ENCODE measurements around the gene SCAMP2.

DNA sequence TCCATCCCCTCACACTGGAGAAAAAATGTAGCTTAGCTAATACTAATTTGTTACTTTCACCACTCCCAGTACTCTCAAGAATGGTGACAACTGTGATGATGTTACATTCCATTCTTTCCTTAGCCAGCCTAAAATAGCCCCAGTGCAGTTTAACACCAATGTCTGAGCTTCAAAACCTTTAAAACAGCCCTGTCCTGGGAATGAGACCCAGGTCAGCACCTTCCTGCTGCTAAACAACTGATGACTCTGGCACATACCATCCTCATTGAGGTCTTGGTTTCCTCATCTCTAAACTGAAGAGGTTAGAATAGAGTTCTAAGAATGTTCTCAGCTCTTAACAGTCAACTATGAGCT is 3.8 kb downstream of the SCAMP2 start:
- no peak for TF ChIP-seq KLF11 (CRISPR knock-in tag; IDR thresholded peaks at IDR 0.05)
- TF ChIP-seq, protein P1, sequence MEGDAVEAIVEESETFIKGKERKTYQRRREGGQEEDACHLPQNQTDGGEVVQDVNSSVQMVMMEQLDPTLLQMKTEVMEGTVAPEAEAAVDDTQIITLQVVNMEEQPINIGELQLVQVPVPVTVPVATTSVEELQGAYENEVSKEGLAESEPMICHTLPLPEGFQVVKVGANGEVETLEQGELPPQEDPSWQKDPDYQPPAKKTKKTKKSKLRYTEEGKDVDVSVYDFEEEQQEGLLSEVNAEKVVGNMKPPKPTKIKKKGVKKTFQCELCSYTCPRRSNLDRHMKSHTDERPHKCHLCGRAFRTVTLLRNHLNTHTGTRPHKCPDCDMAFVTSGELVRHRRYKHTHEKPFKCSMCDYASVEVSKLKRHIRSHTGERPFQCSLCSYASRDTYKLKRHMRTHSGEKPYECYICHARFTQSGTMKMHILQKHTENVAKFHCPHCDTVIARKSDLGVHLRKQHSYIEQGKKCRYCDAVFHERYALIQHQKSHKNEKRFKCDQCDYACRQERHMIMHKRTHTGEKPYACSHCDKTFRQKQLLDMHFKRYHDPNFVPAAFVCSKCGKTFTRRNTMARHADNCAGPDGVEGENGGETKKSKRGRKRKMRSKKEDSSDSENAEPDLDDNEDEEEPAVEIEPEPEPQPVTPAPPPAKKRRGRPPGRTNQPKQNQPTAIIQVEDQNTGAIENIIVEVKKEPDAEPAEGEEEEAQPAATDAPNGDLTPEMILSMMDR (CRISPR knock-in tag; IDR thresholded peaks at IDR 0.05), result no peak
- no peak for TF ChIP-seq FOXO1 (CRISPR knock-in tag; IDR thresholded peaks at IDR 0.05)
- no peak for TF ChIP-seq SAP130 (CRISPR knock-in tag; IDR thresholded peaks at IDR 0.05; ENCODE audit: low read depth)
- TF ChIP-seq PCBP2 (optimal IDR thresholded peaks at IDR 0.05; ENCODE audit: low read depth, low read length, poor library complexity, severe bottlenecking), result no peak
- TF ChIP-seq ZNF772 (CRISPR knock-in tag; IDR thresholded peaks at IDR 0.05), result no peak
- TF ChIP-seq DMAP1 (CRISPR knock-in tag; IDR thresholded peaks at IDR 0.05), result no peak
- TF ChIP-seq, protein P2, sequence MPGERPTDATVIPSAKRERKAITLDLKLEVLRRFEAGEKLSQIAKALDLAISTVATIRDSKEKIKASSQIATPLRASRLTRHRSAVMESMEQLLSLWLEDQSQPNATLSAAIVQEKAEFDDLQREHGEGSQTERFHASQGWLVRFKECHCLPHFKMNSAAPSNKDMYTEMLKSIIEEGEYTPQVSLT (CRISPR knock-in tag; IDR thresholded peaks at IDR 0.05; ENCODE audit: borderline replicate concordance, low read depth), result no peak
- no peak for TF ChIP-seq EHMT2 (IDR thresholded peaks at IDR 0.05; ENCODE audit: borderline replicate concordance, low read depth, low read length)

Measured in HepG2 (cell line).